Measurements from ENCODE around the gene LARGE2. TPM values are rescaled to one million over a fixed set of nuclear protein-coding genes. Genes with fewer than 3 reads are reported as not detected.

LARGE2 gene
- polyA plus RNA-seq, 1 donor from 2014 or later: not detected

DNA sequence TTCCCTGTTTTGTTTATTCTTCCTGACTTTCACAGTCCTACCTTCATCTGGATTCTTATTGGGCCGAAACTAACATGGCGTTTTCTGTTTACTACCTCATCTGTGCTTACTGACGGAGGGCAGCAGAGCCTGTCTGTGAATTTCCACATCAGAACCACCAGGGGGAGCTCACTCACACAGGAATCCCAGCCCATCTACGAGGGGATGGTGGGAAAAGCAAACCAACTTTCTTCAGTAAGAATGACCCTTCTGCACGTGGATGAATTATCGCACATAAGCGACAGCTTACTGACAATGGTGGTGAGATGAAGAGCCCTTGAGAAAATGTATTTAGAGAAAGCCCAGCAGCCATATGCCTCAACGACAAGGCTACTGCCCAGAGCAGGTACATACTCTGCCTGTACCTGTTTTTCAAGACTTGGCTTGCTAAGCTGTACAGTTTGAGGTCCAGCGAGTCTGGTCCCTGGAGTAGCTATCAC is 42.5 kb downstream of the LARGE2 start:
- H3F3A ChIP-seq (ENCODE audit: insufficient read depth, low read length, poor library complexity, severe bottlenecking): no peaks in the 10 kb centered on the region
- no peaks in the 10 kb centered on the region for H3K9me2 ChIP-seq (ENCODE audit: insufficient read depth, low read length)
- no peak overlapping the region for H3K4me3 ChIP-seq (ENCODE audit: low read length)
- no peaks in the 10 kb centered on the region for H4K20me1 ChIP-seq (ENCODE audit: insufficient read depth)
- H3K27ac ChIP-seq (ENCODE audit: low read length): no peak overlapping the region
- H3K79me2 ChIP-seq (replicated peaks; ENCODE audit: insufficient read depth, low read length): no peaks in the 10 kb centered on the region
- no peaks in the 10 kb centered on the region for H3K9me3 ChIP-seq (ENCODE audit: low read length)
- peaks cover 3% of the 10 kb centered on the region for H3K36me3 ChIP-seq (ENCODE audit: insufficient read depth, low read length)
- H3K27me3 ChIP-seq (ENCODE audit: insufficient read depth, low read depth, low read length): no peaks in the 10 kb centered on the region
- no peak overlapping the region for H3K4me2 ChIP-seq (ENCODE audit: low read length)
- H2AFZ ChIP-seq (ENCODE audit: low read depth, low read length): no peak overlapping the region
- TF ChIP-seq RAD21 (conservative IDR thresholded peaks at IDR 0.05) (peak; percentile 95), EP300 (conservative IDR thresholded peaks at IDR 0.05; ENCODE audit: poor library complexity, severe bottlenecking) (no peak), POLR2AphosphoS5 (IDR thresholded peaks at IDR 0.05) (no peak), MXI1 (conservative IDR thresholded peaks at IDR 0.05; ENCODE audit: poor library complexity, severe bottlenecking) (peak; percentile 80), SMC3 (conservative IDR thresholded peaks at IDR 0.05; ENCODE audit: poor library complexity) (peak; percentile 98), EZH2 (IDR thresholded peaks at IDR 0.05; ENCODE audit: borderline replicate concordance, insufficient read depth, low read length, poor library complexity, severe bottlenecking) (no peak), TAF1 (IDR thresholded peaks at IDR 0.05; ENCODE audit: low read depth) (no peak)
- TF ChIP-seq, protein P1, sequence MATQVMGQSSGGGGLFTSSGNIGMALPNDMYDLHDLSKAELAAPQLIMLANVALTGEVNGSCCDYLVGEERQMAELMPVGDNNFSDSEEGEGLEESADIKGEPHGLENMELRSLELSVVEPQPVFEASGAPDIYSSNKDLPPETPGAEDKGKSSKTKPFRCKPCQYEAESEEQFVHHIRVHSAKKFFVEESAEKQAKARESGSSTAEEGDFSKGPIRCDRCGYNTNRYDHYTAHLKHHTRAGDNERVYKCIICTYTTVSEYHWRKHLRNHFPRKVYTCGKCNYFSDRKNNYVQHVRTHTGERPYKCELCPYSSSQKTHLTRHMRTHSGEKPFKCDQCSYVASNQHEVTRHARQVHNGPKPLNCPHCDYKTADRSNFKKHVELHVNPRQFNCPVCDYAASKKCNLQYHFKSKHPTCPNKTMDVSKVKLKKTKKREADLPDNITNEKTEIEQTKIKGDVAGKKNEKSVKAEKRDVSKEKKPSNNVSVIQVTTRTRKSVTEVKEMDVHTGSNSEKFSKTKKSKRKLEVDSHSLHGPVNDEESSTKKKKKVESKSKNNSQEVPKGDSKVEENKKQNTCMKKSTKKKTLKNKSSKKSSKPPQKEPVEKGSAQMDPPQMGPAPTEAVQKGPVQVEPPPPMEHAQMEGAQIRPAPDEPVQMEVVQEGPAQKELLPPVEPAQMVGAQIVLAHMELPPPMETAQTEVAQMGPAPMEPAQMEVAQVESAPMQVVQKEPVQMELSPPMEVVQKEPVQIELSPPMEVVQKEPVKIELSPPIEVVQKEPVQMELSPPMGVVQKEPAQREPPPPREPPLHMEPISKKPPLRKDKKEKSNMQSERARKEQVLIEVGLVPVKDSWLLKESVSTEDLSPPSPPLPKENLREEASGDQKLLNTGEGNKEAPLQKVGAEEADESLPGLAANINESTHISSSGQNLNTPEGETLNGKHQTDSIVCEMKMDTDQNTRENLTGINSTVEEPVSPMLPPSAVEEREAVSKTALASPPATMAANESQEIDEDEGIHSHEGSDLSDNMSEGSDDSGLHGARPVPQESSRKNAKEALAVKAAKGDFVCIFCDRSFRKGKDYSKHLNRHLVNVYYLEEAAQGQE (IDR thresholded peaks at IDR 0.05; ENCODE audit: borderline replicate concordance): no peak
- TF ChIP-seq, protein P2, sequence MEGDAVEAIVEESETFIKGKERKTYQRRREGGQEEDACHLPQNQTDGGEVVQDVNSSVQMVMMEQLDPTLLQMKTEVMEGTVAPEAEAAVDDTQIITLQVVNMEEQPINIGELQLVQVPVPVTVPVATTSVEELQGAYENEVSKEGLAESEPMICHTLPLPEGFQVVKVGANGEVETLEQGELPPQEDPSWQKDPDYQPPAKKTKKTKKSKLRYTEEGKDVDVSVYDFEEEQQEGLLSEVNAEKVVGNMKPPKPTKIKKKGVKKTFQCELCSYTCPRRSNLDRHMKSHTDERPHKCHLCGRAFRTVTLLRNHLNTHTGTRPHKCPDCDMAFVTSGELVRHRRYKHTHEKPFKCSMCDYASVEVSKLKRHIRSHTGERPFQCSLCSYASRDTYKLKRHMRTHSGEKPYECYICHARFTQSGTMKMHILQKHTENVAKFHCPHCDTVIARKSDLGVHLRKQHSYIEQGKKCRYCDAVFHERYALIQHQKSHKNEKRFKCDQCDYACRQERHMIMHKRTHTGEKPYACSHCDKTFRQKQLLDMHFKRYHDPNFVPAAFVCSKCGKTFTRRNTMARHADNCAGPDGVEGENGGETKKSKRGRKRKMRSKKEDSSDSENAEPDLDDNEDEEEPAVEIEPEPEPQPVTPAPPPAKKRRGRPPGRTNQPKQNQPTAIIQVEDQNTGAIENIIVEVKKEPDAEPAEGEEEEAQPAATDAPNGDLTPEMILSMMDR (IDR thresholded peaks at IDR 0.05; ENCODE audit: poor library complexity, severe bottlenecking): peak; percentile 90
- H3K9ac ChIP-seq (ENCODE audit: low read length): no peak overlapping the region

GRCh38 chr11:45967506-45967905 is 45.0 kb downstream of the LARGE2 start:
- Histone ChIP-seq H3K27ac (ENCODE audit: low read length) (no peak overlapping the region), H3K9ac (ENCODE audit: low read length) (no peak overlapping the region), H2AFZ (ENCODE audit: low read depth, low read length) (no peak overlapping the region), H3K9me2 (ENCODE audit: insufficient read depth, low read length) (no peaks in the 10 kb centered on the region), H3F3A (ENCODE audit: insufficient read depth, low read length, poor library complexity, severe bottlenecking) (no peaks in the 10 kb centered on the region), H3K9me3 (ENCODE audit: low read length) (no peaks in the 10 kb centered on the region), H3K4me2 (ENCODE audit: low read length) (no peak overlapping the region), H3K4me3 (ENCODE audit: low read length) (no peak overlapping the region), H3K36me3 (ENCODE audit: insufficient read depth, low read length) (peaks cover 3% of the 10 kb centered on the region), H3K79me2 (replicated peaks; ENCODE audit: insufficient read depth, low read length) (no peaks in the 10 kb centered on the region), H3K27me3 (ENCODE audit: insufficient read depth, low read depth, low read length) (no peaks in the 10 kb centered on the region), H4K20me1 (ENCODE audit: insufficient read depth) (no peaks in the 10 kb centered on the region)
- TF ChIP-seq SMC3 (conservative IDR thresholded peaks at IDR 0.05; ENCODE audit: poor library complexity) (no peak), MXI1 (conservative IDR thresholded peaks at IDR 0.05; ENCODE audit: poor library complexity, severe bottlenecking) (no peak), TAF1 (IDR thresholded peaks at IDR 0.05; ENCODE audit: low read depth) (no peak), POLR2AphosphoS5 (IDR thresholded peaks at IDR 0.05) (no peak), EP300 (conservative IDR thresholded peaks at IDR 0.05; ENCODE audit: poor library complexity, severe bottlenecking) (no peak), EZH2 (IDR thresholded peaks at IDR 0.05; ENCODE audit: borderline replicate concordance, insufficient read depth, low read length, poor library complexity, severe bottlenecking) (no peak), RAD21 (conservative IDR thresholded peaks at IDR 0.05) (no peak)
- TF ChIP-seq, protein P2 (IDR thresholded peaks at IDR 0.05; ENCODE audit: poor library complexity, severe bottlenecking): no peak
- TF ChIP-seq, protein P1 (IDR thresholded peaks at IDR 0.05; ENCODE audit: borderline replicate concordance): no peak

Measured in neural cell (in vitro differentiated cells).